Measurements from ENCODE around the gene MMEL1. TPM values are rescaled to one million over a fixed set of nuclear protein-coding genes. Genes with fewer than 3 reads are reported as not detected.

The MMEL1 gene
- total RNA-seq, 1 experiment from 2014 or later, result 0.25 TPM

DNA sequence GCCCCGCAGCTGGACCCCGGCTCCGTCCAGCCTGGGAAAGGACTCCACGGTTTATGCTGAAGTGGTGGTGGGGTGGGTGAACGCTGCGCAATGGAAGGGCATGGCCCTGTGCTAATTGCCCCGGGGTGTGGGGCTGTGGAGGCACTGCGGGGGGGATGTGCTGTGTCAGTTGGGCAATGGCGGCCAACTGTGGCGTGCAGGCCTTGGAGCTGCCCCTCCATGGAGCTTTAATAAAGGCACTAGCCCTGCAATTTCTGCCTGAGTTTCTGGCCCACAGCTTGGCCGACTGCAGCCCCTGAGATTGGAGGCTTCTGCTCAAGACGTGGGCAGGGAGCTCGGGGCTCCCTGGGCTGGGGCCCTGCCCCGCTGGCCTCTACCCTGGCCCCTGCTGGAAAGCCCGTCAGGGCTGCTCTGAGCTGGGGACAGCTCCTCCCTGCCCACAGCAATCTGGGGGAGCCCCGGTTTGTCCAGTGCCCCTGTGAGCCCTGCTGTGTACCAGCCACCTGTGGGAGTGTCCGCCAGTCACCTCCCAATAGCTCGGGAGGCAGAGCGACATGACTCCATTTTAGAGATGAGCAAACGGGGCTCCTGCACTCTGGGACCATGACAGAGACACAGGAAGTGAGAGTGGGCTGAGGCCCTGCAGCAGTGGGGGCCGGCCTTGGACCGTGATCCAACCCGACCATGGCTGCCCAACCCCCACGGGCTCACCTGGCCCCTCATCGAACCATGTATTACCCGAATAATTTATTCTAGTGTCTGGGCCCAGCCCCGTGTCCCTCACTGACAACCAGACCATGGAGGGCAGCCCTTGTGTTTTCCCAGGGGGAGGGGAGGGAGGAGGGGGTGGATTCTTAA lies 85.4 kb downstream of the MMEL1 start:
- DNase-seq (ENCODE audit: extremely low read depth, low read depth), result no peak

DNA sequence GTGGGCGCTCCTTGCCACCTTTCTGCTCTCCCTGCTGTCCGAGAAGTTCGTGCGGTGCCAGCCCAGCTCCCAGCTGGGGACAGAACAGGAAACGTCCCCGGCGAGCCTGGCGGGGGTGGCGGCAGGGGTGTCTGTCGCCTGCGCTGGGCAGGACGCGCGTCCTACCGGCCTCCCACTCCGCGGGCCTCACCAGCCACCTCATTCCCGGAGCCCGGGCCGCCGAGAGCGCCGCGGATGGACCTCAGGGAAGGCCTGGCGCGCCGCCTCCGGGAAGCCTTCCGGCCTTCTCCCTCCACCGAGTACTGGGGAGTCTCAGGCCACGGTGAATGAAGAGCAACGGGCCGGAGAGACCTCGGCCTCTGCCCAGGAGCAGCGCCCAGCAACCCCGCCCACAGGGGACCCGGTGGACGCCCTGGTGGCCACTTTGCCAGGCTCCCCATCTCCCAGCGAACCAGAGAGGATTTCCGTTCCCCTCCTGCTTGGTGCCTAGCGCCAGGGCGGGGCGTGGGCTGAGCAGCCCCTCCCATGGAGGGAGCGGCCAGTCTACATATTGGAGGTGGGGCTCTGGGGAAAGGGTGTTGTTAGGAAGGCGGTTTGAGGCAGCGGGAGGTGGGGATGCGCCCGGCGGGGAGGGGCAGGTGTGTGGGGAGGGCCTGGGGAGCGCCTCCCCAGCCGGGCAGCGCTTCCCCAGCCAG lies 86.2 kb downstream of the MMEL1 start:
- peak; percentile 80 for DNase-seq (ENCODE audit: extremely low read depth, low read depth)

DNA sequence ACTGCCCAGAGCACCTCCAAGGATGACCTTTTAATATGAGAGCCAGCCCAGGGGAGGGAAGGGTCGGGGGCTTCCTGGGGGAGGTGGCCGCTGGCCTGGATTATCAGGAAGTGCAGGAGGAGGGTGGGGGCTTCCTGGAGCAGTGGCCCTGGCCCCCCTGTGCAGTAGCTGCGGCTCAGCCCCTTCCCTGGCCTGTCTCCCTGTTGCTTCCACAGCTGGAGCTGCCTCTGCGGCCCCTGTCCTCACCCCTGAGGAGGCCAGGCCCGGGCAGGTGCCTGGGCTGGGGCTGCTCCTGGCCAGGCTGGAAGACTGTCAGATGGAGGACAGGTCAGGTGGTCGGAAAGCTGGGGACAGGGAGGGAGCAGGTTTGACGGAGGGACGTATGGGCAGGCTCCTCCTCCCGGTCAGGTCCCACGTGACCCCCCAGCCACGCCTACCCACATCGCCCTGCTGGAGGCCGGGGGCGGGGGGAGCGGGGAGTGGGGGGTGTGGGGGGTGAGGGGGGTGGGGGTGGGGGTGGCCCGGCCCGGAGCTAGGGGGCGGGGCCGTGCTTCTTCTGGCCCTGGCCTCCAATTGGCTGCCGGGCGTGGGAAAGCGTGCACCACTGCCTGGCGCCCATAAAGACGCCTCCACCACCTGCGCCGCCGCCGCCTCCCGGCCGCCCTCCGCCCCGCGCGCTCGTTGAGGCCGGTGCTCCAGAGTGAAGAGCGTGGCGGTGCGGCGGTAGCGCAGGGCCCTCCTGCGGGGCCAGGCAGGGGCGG lies 86.9 kb downstream of the MMEL1 start:
- DNase-seq (ENCODE audit: extremely low read depth, low read depth), result peak; percentile 78

DNA sequence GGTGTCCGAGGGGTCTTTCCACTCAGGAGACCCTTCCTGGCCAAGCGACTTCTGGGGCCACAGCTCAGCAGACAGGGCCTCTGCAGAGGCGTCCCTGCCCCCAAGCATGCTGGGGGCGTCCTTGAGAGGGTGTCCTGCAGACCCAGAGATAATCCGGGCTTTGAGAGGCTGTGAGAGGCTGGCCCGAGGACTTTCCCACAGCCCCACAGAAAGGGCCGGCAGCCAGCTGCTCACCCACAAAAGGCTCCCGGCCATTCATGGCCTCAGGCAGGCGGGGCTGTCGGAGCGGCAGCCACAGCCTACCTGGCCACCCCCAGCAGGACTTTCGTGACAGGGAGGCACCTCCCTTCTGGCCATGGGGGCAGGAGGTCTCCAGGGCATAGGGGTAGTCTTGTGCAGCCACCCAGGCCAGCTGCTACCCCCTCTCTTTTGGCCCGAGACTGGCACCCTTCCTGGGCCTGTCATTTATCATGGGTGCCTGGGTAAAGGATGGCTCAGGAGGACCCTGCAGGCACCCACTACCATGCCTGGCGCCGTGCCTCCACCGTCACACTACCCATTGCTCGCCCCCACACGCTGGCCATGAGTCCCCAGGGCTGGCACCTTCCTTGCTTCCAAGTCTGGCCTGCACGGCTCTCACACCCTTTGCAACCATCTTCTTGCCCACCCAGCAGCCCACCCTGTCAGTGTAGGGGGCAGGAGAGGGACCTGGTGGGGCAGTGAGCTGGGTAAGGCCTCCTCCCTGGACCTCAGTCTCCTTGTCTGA lies 87.8 kb downstream of the MMEL1 start:
- no peak for DNase-seq (ENCODE audit: extremely low read depth, low read depth)

DNA sequence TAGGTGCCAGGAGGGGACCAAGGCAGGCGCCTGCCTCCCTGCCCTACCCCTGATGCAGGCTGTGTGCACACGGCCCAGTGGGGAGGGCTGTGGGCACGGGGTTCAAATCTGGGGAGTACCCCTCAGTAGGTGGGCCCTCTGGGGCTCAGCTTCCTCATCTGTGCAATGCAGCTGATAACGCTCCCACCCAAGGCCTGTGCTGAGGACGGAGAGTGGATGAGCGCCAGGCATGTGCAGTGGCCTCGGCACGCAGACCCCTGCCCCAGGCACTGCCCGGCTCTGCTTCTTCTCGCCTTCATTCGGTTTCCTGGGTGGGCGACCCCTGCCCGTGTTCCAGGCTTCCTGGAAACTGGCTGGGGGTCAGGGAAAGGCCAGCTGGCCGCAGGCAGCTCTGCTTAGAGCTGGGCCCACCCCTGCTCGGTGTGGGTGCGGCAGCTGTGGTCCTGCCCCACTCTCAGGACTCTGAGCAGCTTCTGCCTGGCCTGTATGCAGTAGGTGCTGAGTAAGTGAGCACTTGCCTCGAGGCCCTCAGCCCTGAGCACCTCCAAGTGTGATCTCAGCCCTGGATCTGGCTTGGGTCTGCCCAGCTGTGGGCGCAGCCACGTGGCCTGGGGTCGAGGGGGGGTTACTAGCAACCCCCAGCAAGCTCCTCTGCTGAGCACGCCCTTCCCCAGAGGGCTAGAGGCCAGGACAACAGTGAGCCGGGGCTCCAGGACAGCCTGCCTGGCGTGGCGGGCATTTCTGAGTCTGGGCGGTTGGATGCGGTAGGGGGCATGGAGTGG lies 88.5 kb downstream of the MMEL1 start:
- no peak for DNase-seq (ENCODE audit: extremely low read depth, low read depth)

DNA sequence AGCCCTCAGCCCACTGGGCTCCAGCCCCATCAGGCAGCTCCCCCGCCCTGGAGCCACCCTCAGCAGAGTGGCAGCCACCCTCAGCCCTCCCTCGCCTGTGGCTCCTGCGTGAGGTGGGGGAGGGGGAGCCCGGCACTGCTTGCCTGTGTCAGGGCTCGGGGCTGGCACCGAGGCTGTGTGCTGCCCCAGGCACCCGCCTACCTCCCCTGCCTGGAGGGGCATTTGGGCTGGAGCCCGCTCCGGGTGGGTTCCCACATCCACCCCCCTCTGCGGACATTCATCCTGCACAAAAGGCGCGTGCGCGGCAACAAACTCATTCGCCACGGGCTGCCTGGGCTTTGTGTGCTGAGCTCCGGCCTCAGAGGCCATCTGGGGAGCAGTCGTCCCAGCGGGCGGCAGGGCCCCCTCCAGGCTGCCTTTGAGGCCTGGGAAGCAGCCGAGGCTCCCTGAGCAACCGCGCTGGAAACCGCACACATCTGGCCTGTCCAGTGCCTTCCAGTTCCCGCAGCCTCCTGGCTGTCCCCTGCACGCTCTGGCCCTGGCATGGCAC lies 89.2 kb downstream of the MMEL1 start:
- DNase-seq (ENCODE audit: extremely low read depth, low read depth), result no peak

DNA sequence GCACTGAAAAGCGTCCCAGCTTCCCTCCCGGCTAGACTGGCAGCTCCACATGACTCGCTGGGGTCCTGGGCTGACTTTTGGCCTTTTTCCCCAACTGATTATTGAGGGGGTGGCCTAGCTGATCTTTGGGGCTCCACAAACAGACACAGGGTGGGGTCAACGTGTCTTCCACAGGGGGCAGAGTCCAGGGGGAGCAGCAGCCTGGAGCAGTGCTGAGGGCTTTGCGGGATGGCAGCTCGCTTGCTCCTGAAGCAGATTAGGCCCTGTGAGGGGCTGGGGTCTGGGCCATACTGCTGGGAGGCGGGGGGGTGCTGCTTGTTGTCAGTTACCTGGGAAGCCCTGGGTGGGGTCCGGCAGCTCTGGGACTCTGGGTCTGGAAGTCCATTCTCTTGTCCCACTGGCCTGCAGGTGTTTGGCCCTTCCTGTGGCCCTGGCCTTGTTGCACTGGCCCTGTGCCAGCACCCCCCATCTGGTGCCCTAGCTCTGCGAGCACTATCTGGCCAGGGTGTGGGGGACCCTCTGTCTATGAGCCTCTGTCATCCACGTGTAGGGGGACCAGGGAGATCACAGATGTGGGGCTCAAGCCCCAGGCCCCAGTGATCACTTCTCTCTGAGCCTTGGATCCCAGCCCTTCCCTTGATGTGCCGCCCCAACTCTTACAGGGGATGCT lies 90.4 kb downstream of the MMEL1 start:
- no peak for DNase-seq (ENCODE audit: extremely low read depth, low read depth)

DNA sequence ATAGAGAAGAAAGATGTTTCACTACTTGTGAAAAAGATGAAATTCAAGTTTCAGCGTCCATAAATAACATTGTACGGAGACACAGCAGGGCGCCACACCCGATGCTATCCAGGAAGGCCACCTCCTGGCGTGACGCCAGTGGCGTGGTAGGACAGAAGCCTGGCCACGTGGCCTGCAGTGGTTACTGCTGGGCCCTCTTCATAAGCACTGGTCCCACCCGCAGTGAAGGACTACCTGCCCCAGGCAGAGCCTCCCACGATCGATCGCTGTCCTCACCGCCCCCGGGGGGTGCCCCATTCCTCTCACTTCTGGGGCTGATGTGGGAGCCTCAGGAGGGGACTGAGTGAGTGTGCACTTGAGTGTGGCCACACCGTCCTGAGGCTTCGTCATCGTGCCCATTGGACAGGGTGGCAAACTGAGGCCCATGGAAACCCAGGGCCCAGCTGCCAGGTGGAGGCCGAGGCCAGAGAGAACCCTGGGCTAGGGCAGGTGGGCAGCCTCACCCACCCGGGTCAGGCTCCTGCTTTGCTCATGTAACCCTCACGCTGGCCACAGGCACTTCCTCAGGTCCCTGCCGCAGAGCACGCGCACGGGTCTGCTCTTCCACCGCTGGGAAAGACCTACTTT lies 91.1 kb downstream of the MMEL1 start:
- no peak for DNase-seq (ENCODE audit: extremely low read depth, low read depth)

DNA sequence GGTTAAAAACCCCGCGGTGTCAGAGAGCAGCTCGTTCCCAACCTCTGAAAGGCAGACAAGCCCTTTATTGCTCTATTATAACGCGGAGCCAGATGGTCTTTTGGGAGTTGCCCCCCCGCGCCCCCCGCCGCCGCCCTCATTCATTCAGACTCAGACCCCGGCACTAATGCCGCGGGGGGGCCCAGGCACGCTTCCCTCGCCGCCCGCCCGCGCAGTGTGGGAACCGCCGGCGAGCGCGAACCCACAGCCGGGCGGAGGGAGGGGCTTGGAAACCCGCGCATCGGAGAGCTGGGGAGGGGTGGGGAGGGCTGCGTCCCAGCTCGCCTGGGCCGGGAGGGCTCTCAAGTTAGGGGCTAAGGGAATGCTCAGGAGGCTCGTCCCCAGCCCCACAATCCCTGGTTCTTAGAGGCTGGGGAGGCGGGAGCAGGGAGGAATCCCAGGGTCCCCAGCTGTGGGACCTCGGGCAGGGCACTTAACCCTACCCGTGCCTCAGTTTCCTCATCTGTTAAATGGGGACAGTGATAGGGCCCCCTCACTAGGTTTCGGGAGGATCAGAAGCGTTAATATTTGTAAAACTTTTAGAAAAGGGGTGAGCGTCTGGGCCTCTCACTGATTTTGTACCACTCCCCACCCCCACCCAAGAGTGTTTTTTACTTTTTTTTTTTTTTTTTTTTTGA lies 91.9 kb downstream of the MMEL1 start:
- no peak for DNase-seq (ENCODE audit: extremely low read depth, low read depth)

Other genes with a start within 250 kb of the MMEL1 start
- 8.9 and 12.2 TPM in 2 replicates for gene MORN1, start 241.5 kb downstream of the MMEL1 start, total RNA-seq (2014; rRNA removed; shearing (Covaris generic))
- 80.9 and 108 TPM in 2 replicates for gene RER1, start 241.2 kb downstream of the MMEL1 start, total RNA-seq (2014; rRNA removed; shearing (Covaris generic))
- gene PEX10, start 220.5 kb downstream of the MMEL1 start, total RNA-seq (2014; rRNA removed; shearing (Covaris generic)), result 19.7 and 20.3 TPM in 2 replicates
- gene PLCH2, start 156.7 kb downstream of the MMEL1 start, total RNA-seq (2014; rRNA removed; shearing (Covaris generic)), result not detected in 2 replicates
- 9.5 and 12.5 TPM in 2 replicates for gene PANK4, start 106.4 kb downstream of the MMEL1 start, total RNA-seq (2014; rRNA removed; shearing (Covaris generic))
- not detected in 2 replicates for gene HES5, start 102.8 kb downstream of the MMEL1 start, total RNA-seq (2014; rRNA removed; shearing (Covaris generic))
- 1.5 and 2.5 TPM in 2 replicates for gene TNFRSF14, start 76.6 kb downstream of the MMEL1 start, total RNA-seq (2014; rRNA removed; shearing (Covaris generic))
- gene PRXL2B, start 46.2 kb downstream of the MMEL1 start, total RNA-seq (2014; rRNA removed; shearing (Covaris generic)), result 4.7 and 7.2 TPM in 2 replicates
- gene TTC34, start 168.7 kb upstream of the MMEL1 start, total RNA-seq (2014; rRNA removed; shearing (Covaris generic)), result 0.06 and 0.20 TPM in 2 replicates

All from NCI-H460 (cell line).